ENCODE data around the gene ZBTB16.

The ZBTB16 gene

DNA sequence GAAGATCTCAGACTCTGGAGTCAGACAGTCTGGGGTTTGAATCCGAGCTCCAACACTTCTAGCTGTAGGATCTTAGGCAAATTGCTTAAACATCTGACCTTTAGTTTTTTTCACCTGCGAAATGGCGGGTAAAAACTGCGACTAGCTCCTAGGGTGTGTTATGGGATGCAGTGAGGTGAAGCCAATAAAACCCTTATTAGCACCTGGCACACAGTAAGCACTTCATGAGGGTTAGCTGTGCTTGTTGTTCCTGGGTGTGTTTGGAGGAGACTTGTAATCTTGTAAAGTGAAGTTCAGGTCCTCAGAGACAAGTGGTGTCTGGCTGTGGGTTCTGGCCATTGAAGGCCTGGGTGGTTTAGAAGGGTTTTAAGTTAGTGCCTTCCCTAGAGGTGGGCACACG is 68.9 kb downstream of the ZBTB16 start:
- no peak for DNase-seq
- peak overlapping the region in 1 of 2 donors; percentile 77 for H3K27ac Mint-ChIP-seq
- H3K4me3 Mint-ChIP-seq, result peak overlapping the region in 1 of 2 donors; percentile 31
- H3K36me3 Mint-ChIP-seq (ENCODE audit: insufficient read depth), result peaks cover 22% of the 10 kb centered on the region
- peaks cover 0 to 11% of the 10 kb centered on the region in 2 donors for H3K27me3 Mint-ChIP-seq
- no peak for ATAC-seq (replicated peaks)
- peaks cover 5 to 46% of the 10 kb centered on the region in 2 donors for H3K4me1 Mint-ChIP-seq (ENCODE audit: low read depth in 2 of 2)
- H3K9me3 Mint-ChIP-seq, result no peaks in the 10 kb centered on the region

DNA sequence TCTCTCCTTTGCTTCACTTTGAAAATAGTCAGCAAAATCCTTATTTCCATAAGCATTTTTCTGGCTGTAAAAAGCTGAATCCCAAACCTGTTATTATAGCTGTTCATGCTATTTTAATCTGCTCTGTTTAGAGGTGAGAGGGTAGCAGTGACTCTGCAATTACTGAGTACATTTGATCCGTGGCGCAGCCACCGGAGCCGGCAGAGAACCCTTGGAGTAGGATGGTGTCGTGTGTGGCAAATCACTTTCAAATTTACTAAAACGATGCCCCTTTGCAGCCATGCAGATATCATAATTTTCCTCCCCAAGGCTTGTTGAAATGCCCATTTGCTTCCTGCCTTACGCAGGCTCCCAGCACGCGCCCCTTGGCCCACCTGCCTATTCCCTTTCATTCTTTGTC is 69.6 kb downstream of the ZBTB16 start:
- ATAC-seq (replicated peaks), result no peak
- Mint-ChIP-seq H3K4me1 (ENCODE audit: low read depth in 2 of 2) (peaks cover 5 to 46% of the 10 kb centered on the region in 2 donors), H3K36me3 (ENCODE audit: insufficient read depth) (peaks cover 22% of the 10 kb centered on the region), H3K4me3 (peak overlapping the region in 1 of 2 donors; percentile 68), H3K9me3 (no peaks in the 10 kb centered on the region), H3K27me3 (peaks cover 0 to 11% of the 10 kb centered on the region in 2 donors), H3K27ac (peak overlapping the region in 1 of 2 donors; percentile 57)
- no peak for DNase-seq

DNA sequence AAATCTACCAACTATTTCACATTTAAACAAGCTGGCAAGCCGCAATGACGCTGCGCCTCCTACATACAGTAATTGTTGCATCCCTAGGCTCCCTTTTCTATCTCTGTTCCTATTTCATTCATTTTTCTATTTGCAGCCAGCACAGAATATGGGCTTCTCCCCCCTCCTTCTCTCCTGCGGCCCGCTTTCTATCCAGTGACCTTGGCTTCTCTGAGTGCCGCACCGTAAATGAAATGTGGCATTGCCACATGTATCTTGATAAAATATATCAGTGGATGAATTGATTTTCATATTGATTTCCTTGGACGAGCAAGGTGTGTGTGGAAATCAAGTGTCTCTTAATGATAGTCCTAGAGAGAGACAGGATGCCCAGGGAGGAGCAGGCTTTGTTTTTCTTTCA is 70.2 kb downstream of the ZBTB16 start:
- H3K36me3 Mint-ChIP-seq (ENCODE audit: insufficient read depth), result peaks cover 19% of the 10 kb centered on the region
- peak overlapping the region in 1 of 2 donors; percentile 57 for H3K27ac Mint-ChIP-seq
- H3K27me3 Mint-ChIP-seq, result peaks cover 0 to 11% of the 10 kb centered on the region in 2 donors
- H3K9me3 Mint-ChIP-seq, result no peaks in the 10 kb centered on the region
- peaks cover 5 to 47% of the 10 kb centered on the region in 2 donors for H3K4me1 Mint-ChIP-seq (ENCODE audit: low read depth in 2 of 2)
- no peak for DNase-seq
- peak overlapping the region in 1 of 2 donors; percentile 68 for H3K4me3 Mint-ChIP-seq
- ATAC-seq (replicated peaks), result no peak

DNA sequence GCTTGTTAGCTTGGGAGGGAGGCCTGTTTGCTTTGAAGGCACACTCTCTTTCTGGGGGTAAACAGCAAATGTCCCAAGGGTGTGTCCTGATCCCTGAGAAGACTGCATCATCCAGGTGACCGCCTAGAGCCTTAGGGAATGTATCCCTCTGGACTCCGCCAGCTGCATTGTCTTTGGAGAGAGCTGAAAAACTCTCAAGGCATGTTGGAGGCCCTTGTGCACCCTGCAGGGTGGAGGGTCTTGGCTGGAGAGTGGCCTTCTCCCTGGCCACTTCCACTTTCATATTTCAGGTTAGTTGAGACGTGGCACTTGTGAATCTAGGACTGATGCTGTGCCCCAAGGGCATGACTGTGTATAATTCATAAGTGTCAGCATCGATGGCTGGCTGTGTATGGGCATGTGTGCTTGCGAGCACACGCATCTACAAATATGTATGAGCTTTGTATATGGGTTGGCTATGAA is 70.6 kb downstream of the ZBTB16 start:
- Mint-ChIP-seq H3K36me3 (ENCODE audit: insufficient read depth) (peaks cover 16% of the 10 kb centered on the region), H3K4me3 (peak overlapping the region in 1 of 2 donors; percentile 68), H3K27ac (peak overlapping the region in 1 of 2 donors; percentile 57), H3K4me1 (ENCODE audit: low read depth in 2 of 2) (peaks cover 5 to 48% of the 10 kb centered on the region in 2 donors), H3K9me3 (no peaks in the 10 kb centered on the region), H3K27me3 (peaks cover 0 to 11% of the 10 kb centered on the region in 2 donors)
- ATAC-seq (replicated peaks), result no peak
- no peak for DNase-seq

DNA sequence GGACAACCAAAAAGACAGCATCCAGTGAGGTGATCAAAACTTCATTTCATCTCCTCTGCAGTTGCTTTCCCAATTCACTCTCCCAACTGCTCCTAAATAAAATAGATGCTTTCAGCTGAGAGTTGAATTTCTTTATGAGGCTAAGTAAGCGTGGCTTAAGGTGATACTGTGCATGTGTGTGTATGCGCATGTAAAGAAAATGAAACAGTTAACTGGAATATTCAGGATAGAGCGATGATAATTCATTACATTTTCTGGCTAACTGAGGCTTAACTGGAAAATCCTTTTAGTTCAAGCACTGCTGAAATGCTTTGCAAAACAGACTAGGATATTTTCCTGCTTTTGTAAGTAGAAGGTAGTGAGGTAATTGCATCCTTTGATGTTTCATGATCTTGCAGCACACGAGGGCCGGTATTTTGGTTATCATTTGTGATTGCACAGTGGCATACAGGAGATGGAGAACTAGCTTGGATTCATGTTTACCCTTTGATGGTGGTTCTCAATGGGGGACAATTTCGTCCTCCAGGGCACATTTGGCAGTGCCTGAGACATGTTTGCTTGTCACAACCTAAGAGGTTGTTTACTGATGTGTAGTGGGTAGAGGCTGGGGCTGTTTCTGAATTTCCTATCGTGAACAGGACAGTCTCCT is 71.2 kb downstream of the ZBTB16 start:
- Mint-ChIP-seq H3K36me3 (ENCODE audit: insufficient read depth) (peaks cover 14% of the 10 kb centered on the region), H3K4me3 (peak overlapping the region in 1 of 2 donors; percentile 68), H3K4me1 (ENCODE audit: low read depth in 2 of 2) (peaks cover 8 to 49% of the 10 kb centered on the region in 2 donors)

DNA sequence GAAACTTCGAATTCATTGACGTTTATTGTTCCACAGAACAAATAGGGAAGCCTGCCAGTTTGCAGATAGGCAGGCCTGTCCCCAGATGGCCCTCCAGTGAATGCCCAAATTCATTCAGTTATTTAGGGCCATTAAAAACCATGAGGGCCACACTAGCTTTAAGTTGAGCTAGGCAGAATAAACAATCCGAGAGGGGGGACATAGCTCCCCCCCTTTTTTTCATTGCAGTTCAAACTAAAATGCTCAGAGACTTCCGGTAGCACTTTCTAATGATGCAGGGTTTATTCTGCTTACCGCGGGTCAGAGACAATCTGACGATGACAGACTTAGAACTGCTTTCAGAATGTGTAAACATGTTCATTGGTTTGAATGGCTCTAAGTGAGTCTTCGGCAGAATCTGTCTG is 72.0 kb downstream of the ZBTB16 start:
- peaks cover 0 to 11% of the 10 kb centered on the region in 2 donors for H3K27me3 Mint-ChIP-seq
- peak overlapping the region; percentile 40 to 52 for H3K4me3 Mint-ChIP-seq
- ATAC-seq (replicated peaks) (peak; percentile 83), DNase-seq (peak in 2 of 3 experiments; percentile 9 to 21)
- peaks cover 10 to 51% of the 10 kb centered on the region in 2 donors for H3K4me1 Mint-ChIP-seq (ENCODE audit: low read depth in 2 of 2)
- peak overlapping the region; percentile 25 to 63 for H3K27ac Mint-ChIP-seq
- no peaks in the 10 kb centered on the region for H3K9me3 Mint-ChIP-seq
- peaks cover 11% of the 10 kb centered on the region for H3K36me3 Mint-ChIP-seq (ENCODE audit: insufficient read depth)

More for the DNA sequence above, 71.2 kb downstream of the ZBTB16 start:
- no peak for DNase-seq
- peaks cover 0 to 11% of the 10 kb centered on the region in 2 donors for H3K27me3 Mint-ChIP-seq
- H3K27ac Mint-ChIP-seq, result no peak overlapping the region
- no peak for ATAC-seq (replicated peaks)
- no peaks in the 10 kb centered on the region for H3K9me3 Mint-ChIP-seq

DNA sequence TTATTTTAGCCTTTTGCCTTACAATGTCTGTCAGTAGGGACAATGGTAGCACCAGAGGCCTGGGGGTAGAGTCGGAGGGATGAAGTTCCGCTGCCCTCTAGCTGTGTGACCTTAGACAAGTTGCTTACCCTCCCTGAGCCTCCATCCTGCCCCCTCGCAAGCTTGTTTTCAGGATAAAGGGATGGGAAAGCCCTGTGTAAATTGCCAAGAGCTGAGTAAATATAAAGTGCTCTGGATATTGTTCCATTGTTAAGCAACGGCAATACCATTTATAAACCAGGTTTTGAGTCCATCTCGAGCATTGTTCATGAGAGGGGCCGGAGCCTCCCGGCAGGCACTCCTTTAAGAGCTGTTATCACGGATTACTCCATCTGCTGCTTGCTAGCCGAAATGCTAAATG is 72.9 kb downstream of the ZBTB16 start:
- Mint-ChIP-seq H3K4me3 (no peak overlapping the region), H3K27me3 (peaks cover 0 to 6% of the 10 kb centered on the region in 2 donors), H3K27ac (peak overlapping the region in 1 of 2 donors; percentile 63), H3K9me3 (no peaks in the 10 kb centered on the region), H3K4me1 (ENCODE audit: low read depth in 2 of 2) (peaks cover 20 to 52% of the 10 kb centered on the region in 2 donors), H3K36me3 (ENCODE audit: insufficient read depth) (peaks cover 3% of the 10 kb centered on the region)
- no peak for DNase-seq
- ATAC-seq (replicated peaks), result no peak

DNA sequence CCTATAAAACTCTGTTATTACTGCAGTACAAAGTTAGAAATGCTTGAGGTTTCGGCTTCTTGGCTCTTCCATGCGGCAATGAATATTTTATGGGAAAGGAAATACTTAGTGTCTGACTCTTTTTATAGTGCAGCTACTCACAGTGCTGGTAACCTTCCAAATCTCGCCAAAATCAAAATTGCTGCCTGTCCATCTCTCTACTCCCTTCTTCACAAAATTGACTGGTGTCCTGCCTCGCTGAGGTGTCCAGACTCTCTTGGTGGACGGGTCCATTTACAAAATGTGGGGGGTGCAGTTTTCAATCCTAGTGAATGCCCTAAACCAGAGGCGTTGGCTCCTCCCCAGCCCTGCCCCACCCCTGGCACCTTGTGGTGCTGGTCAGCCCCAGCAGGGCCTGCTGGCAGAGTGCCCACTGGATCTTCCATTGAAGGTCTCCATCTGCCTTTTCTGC is 73.5 kb downstream of the ZBTB16 start:
- peaks cover 26 to 54% of the 10 kb centered on the region in 2 donors for H3K4me1 Mint-ChIP-seq (ENCODE audit: low read depth in 2 of 2)
- DNase-seq, result no peak

DNA sequence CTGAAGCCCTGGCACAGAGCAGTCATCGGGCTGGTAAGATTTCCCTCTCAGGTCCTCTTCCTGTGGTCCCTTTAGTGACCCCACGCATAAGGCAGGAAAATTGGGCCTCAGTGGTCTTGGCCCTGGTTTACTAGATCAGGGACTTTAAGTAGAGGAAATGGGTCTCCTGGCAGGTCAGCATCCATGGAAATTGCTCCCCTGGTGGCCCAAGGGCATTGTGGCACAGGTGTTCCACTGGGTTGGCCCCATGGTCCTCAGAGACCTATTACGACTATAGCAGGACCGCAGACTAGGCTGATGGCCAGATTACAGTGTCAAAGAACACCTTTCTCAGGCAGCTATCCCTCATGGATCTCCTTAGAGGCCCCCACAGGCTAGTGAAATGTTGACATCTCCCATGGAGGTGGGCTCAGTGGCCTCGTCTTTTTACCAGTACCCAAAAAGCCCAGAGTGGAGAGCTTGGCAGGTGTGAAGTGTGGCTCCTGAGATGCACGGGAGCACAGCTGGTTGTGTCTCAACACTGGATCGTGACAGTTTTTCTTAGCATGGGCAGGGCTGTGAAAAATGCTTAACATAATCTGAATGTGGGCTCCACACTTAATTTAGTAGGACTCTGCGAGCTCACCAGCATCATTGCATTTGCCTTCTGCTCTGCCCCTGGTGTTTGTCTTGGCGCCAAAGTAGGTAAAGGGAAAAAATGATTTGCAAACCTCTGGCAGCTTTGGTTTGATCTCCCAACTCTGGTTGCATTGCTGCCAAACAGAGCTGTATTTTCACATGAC is 74.2 kb downstream of the ZBTB16 start:
- DNase-seq (no peak), ATAC-seq (replicated peaks) (no peak)
- Mint-ChIP-seq H3K4me3 (no peak overlapping the region), H3K9me3 (no peaks in the 10 kb centered on the region), H3K4me1 (ENCODE audit: low read depth in 2 of 2) (peaks cover 27 to 51% of the 10 kb centered on the region in 2 donors), H3K27ac (peak overlapping the region in 1 of 2 donors; percentile 59), H3K36me3 (ENCODE audit: insufficient read depth) (peaks cover 9% of the 10 kb centered on the region), H3K27me3 (no peaks in the 10 kb centered on the region)

More for the DNA sequence above, 73.5 kb downstream of the ZBTB16 start:
- Mint-ChIP-seq H3K27me3 (peaks cover 0 to under 1% of the 10 kb centered on the region in 2 donors), H3K4me3 (no peak overlapping the region), H3K9me3 (no peaks in the 10 kb centered on the region), H3K36me3 (ENCODE audit: insufficient read depth) (peaks cover 5% of the 10 kb centered on the region), H3K27ac (peak overlapping the region in 1 of 2 donors; percentile 63)
- no peak for ATAC-seq (replicated peaks)

DNA sequence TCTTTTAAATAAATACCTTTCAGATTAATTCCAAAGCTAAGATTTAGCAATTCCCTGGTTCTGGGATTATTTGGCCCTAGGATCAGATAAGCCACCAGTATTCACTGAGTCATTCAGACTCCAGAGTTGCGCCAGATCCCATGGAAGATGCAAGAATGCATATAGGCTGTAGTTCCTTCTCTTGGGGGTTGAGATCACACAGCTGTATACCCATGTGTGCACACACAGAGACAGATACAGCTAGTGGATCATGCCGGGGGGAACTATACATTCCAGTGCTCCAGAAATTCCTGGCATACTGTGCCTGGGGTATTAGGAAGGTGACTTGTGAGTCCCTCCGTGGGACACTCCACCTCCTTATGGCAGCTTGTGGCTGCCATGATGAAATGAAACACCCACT is 75.4 kb downstream of the ZBTB16 start:
- H3K4me3 Mint-ChIP-seq, result no peak overlapping the region
- DNase-seq (no peak), ATAC-seq (replicated peaks) (no peak)
- H3K27me3 Mint-ChIP-seq, result peaks cover 0 to under 1% of the 10 kb centered on the region in 2 donors
- peaks cover 12% of the 10 kb centered on the region for H3K36me3 Mint-ChIP-seq (ENCODE audit: insufficient read depth)
- H3K9me3 Mint-ChIP-seq, result no peaks in the 10 kb centered on the region
- H3K27ac Mint-ChIP-seq, result peak overlapping the region; percentile 12 to 68
- H3K4me1 Mint-ChIP-seq (ENCODE audit: low read depth in 2 of 2), result peaks cover 27 to 48% of the 10 kb centered on the region in 2 donors

DNA sequence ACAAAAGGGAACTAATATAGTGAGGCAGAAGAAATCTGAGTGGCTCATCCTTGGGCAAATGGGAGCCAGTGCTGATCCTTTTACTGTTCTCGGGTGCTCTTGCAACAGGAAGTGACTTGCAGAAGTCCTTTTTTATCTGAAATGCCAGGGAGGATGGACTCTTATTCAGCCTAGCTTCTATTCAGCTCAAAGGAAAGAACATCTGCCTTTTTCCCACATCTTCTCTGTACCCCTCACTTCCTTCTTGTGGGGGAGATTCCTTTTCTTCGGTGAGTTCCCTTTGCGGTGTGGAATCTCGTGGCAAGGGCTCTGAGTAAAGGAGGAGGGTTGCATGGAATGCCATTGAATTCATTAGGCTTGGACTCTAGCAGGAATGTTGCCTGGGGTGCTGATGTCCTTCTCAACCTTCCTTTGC is 76.2 kb downstream of the ZBTB16 start:
- H3K4me1 Mint-ChIP-seq (ENCODE audit: low read depth in 2 of 2), result peaks cover 27 to 45% of the 10 kb centered on the region in 2 donors
- peaks cover 12% of the 10 kb centered on the region for H3K36me3 Mint-ChIP-seq (ENCODE audit: insufficient read depth)
- no peak overlapping the region for H3K4me3 Mint-ChIP-seq
- H3K27ac Mint-ChIP-seq, result peak overlapping the region in 1 of 2 donors; percentile 90
- DNase-seq, result no peak
- no peaks in the 10 kb centered on the region for H3K9me3 Mint-ChIP-seq
- ATAC-seq (replicated peaks), result no peak
- H3K27me3 Mint-ChIP-seq, result peaks cover 0 to 5% of the 10 kb centered on the region in 2 donors

DNA sequence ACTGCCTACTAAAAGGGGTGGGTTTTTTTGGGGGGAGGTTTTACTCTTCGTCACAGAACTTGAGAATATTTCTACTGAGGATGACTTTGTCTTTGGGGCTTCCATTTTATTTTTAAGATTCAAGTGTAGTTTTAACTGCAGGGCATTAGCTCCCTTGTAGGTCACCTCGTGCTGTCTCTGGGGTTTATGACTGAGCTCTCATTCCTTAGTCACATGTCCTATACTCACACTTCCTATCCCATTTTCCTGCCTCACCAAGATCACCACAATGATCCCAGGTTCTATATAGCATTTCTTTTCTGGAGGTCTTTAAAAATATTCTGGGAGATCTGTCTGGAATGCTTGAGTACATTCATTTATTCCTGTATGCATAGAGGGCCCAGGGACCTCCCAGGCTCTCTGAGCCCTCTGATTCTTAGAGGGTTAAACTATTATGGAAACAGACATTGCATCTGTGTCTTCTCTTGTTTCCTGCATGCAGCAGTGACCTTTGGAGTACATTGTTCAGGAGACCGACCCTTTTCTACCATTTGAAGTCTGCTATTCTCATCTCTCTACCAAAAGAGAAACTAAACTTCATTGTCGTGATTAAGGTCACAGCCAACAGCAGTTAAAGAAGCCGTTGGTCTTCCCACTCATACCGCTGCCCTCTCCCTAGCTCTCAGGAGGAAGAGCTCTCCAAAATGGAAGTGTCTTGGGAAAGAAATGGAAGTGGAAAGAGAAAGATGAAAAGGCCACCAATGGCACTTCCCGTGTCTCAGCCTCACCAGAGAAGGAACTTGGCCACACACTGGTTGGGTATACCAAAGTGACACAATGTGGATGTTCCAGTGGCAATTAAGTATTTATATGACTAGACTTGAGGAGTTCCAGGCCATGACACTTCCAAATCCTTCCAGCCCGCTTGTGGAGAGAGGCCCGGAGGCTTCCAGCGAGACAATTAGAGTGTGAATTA is 77.5 kb downstream of the ZBTB16 start:
- peaks cover 23 to 51% of the 10 kb centered on the region in 2 donors for H3K4me1 Mint-ChIP-seq (ENCODE audit: low read depth in 2 of 2)
- H3K36me3 Mint-ChIP-seq (ENCODE audit: insufficient read depth), result peaks cover 12% of the 10 kb centered on the region
- H3K27ac Mint-ChIP-seq, result peak overlapping the region; percentile 57 to 90
- H3K9me3 Mint-ChIP-seq, result no peaks in the 10 kb centered on the region
- ATAC-seq (replicated peaks) (peak; percentile 38), DNase-seq (no peak)
- peaks cover 0 to 14% of the 10 kb centered on the region in 2 donors for H3K27me3 Mint-ChIP-seq
- peak overlapping the region; percentile 59 to 64 for H3K4me3 Mint-ChIP-seq

All from effector memory CD8-positive, alpha-beta T cell (primary cell).